ENCODE measurements around the gene TMEM178B.

TMEM178B gene

GRCh38 chr7:141103847-141104429, 30.1 kb downstream of the TMEM178B start:
- TF ChIP-seq, protein P1, sequence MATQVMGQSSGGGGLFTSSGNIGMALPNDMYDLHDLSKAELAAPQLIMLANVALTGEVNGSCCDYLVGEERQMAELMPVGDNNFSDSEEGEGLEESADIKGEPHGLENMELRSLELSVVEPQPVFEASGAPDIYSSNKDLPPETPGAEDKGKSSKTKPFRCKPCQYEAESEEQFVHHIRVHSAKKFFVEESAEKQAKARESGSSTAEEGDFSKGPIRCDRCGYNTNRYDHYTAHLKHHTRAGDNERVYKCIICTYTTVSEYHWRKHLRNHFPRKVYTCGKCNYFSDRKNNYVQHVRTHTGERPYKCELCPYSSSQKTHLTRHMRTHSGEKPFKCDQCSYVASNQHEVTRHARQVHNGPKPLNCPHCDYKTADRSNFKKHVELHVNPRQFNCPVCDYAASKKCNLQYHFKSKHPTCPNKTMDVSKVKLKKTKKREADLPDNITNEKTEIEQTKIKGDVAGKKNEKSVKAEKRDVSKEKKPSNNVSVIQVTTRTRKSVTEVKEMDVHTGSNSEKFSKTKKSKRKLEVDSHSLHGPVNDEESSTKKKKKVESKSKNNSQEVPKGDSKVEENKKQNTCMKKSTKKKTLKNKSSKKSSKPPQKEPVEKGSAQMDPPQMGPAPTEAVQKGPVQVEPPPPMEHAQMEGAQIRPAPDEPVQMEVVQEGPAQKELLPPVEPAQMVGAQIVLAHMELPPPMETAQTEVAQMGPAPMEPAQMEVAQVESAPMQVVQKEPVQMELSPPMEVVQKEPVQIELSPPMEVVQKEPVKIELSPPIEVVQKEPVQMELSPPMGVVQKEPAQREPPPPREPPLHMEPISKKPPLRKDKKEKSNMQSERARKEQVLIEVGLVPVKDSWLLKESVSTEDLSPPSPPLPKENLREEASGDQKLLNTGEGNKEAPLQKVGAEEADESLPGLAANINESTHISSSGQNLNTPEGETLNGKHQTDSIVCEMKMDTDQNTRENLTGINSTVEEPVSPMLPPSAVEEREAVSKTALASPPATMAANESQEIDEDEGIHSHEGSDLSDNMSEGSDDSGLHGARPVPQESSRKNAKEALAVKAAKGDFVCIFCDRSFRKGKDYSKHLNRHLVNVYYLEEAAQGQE (IDR thresholded peaks at IDR 0.05; ENCODE audit: insufficient read depth in 1 of 2, low read depth in 2 of 2, low read length in 2 of 2) = no peak
- TF ChIP-seq SIN3A (IDR thresholded peaks at IDR 0.05; ENCODE audit: borderline replicate concordance, insufficient read depth, low read length) (no peak), FOXP2 (optimal IDR thresholded peaks at IDR 0.05; ENCODE audit: borderline replicate concordance, extremely low read depth, extremely low read length, insufficient read depth) (no peak), POLR2AphosphoS5 (IDR thresholded peaks at IDR 0.05; ENCODE audit: low read depth, low read length) (no peak)

DNA sequence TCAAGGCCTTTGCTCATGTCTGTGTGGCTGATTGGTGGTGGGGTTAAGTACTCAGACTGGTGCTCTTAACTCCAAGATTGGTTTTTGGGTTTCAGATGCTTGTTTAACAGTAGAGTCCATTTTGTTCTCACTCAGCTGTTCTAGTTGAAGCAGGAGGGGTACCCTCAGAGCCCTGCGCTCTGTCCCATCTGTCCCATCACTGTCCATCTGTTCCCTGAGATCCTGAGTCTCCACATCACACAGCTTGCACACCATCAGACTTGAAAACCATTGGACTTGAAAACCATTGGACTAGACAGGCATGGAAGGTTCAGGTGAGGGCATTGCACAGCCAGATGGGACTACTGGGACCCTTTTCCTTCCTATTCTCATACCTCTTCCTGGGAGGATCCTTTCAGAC, 39.3 kb downstream of the TMEM178B start:
- TF ChIP-seq, protein P1 (IDR thresholded peaks at IDR 0.05; ENCODE audit: insufficient read depth in 1 of 2, low read depth in 2 of 2, low read length in 2 of 2) = no peak
- TF ChIP-seq TAF1 (IDR thresholded peaks at IDR 0.05; ENCODE audit: borderline replicate concordance, insufficient read depth, low read length) = no peak
- no peak for TF ChIP-seq SIN3A (IDR thresholded peaks at IDR 0.05; ENCODE audit: borderline replicate concordance, insufficient read depth, low read length)
- no peak for TF ChIP-seq FOXP2 (optimal IDR thresholded peaks at IDR 0.05; ENCODE audit: borderline replicate concordance, extremely low read depth, extremely low read length, insufficient read depth)
- TF ChIP-seq POLR2AphosphoS5 (IDR thresholded peaks at IDR 0.05; ENCODE audit: low read depth, low read length) = no peak

DNA sequence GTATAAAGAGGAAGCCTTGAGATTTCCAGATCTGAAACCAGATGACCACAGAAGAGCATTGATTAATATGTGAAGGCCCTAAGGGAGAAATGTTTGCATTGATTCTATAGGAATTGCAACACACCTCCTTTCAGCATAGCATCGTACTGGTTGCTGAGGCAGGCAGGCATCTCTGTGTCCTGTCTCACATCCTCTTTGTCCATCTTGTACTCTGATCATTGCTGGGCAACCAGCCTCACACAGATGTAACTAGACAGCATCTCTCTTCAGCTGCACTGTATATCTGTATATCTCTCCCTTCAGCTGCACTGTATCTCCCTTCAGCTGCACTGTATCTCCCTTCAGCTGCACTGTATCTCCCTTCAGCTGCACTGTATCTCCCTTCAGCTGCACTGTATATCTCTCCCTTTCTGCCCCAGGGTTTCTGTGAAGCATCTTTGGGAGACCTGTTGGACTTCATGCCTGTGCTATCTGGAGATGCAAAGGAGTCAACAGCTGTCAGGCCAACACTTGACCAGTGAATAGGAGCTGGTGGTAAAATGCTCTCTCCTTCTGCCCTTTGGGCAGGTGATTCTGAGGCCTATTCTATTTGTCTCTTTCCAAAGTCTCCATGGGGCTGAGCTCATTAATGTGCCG, 40.3 kb downstream of the TMEM178B start:
- TF ChIP-seq TAF1 (IDR thresholded peaks at IDR 0.05; ENCODE audit: borderline replicate concordance, insufficient read depth, low read length) (no peak), FOXP2 (optimal IDR thresholded peaks at IDR 0.05; ENCODE audit: borderline replicate concordance, extremely low read depth, extremely low read length, insufficient read depth) (no peak), SIN3A (IDR thresholded peaks at IDR 0.05; ENCODE audit: borderline replicate concordance, insufficient read depth, low read length) (no peak), POLR2AphosphoS5 (IDR thresholded peaks at IDR 0.05; ENCODE audit: low read depth, low read length) (no peak)
- TF ChIP-seq, protein P1 (IDR thresholded peaks at IDR 0.05; ENCODE audit: insufficient read depth in 1 of 2, low read depth in 2 of 2, low read length in 2 of 2) = no peak

DNA sequence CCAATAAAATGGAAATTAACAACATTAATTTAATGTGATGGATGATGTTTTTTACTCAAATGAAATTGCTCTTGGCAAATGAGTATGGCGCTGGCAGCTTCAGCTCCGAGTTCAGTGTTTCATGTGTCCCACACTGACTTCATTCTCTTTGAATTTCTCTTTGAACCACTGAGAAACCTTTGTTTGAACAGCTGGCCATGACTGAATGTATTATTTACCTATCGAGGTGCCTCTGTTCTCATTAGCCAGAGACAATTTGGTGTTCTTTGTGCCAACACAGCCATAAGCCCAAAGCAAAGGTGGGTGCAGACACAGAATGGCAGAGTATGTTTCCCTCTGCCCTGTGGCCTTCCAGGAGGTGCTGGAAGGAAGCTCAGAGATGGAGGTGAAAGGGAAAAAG, 42.1 kb downstream of the TMEM178B start:
- TF ChIP-seq, protein P1 (IDR thresholded peaks at IDR 0.05; ENCODE audit: insufficient read depth in 1 of 2, low read depth in 2 of 2, low read length in 2 of 2) = no peak
- TF ChIP-seq POLR2AphosphoS5 (IDR thresholded peaks at IDR 0.05; ENCODE audit: low read depth, low read length) (no peak), SIN3A (IDR thresholded peaks at IDR 0.05; ENCODE audit: borderline replicate concordance, insufficient read depth, low read length) (no peak), FOXP2 (optimal IDR thresholded peaks at IDR 0.05; ENCODE audit: borderline replicate concordance, extremely low read depth, extremely low read length, insufficient read depth) (no peak), TAF1 (IDR thresholded peaks at IDR 0.05; ENCODE audit: borderline replicate concordance, insufficient read depth, low read length) (no peak)

Data from PFSK-1 (cell line).